GM23338 (cell line): ENCODE data around the gene OCA2. TPM values are rescaled to one million over a fixed set of nuclear protein-coding genes. Genes with fewer than 3 reads are reported as not detected.

ENCODE experiments used
- ATAC-seq: fragments of 200-7000 bp; cut with Tn5 transposase; 3 replicates; pipeline ENCODE4 v1.9.1; 2020
- DNase-seq: peaks from one replicate; pipeline ENCODE4 v3.0.0-alpha.2; 2015; ENCODE audit warnings: low spot score
- H2AFZ ChIP-seq: fragments of 200-600 bp; sonication (generic); 2 replicates; pipeline ENCODE4 v1.8.0; 2016; ENCODE audit warnings: antibody characterized with exemption, mild to moderate bottlenecking, moderate library complexity
- H3F3A ChIP-seq: fragments of 200-600 bp; sonication (generic); replicated peaks from 2 replicates; pipeline ENCODE4 v1.8.0; 2017; ENCODE audit warnings: antibody characterized with exemption, mixed run types, low read depth
- H3K27ac ChIP-seq: fragments of 200-600 bp; sonication (generic); 2 replicates; pipeline ENCODE4 v1.6.1; 2016; ENCODE audit warnings: low read depth
- H3K27me3 ChIP-seq: fragments of 200-600 bp; sonication (generic); 2 replicates; pipeline ENCODE4 v1.8.0; 2016; ENCODE audit warnings: mild to moderate bottlenecking, mixed run types, moderate library complexity; ENCODE audit not compliant: insufficient read depth
- H3K36me3 ChIP-seq: fragments of 200-600 bp; sonication (generic); 2 replicates; pipeline ENCODE4 v1.8.0; 2016; ENCODE audit warnings: mild to moderate bottlenecking; ENCODE audit not compliant: insufficient read depth
- H3K4me1 ChIP-seq: fragments of 200-600 bp; sonication (generic); 2 replicates; pipeline ENCODE4 v1.8.0; 2016; ENCODE audit warnings: mild to moderate bottlenecking, moderate library complexity; ENCODE audit not compliant: insufficient read depth
- H3K4me2 ChIP-seq: fragments of 200-600 bp; sonication (generic); 2 replicates; pipeline ENCODE4 v1.7.1; 2017; ENCODE audit warnings: mixed run types
- H3K4me3 ChIP-seq: fragments of 200-600 bp; sonication (generic); 2 replicates; pipeline ENCODE4 v1.6.1; 2016; ENCODE audit warnings: mixed run types
- H3K79me2 ChIP-seq: fragments of 200-600 bp; sonication (generic); replicated peaks from 2 replicates; pipeline ENCODE4 v1.8.0; 2017; ENCODE audit warnings: mild to moderate bottlenecking; ENCODE audit not compliant: insufficient read depth
- H3K9me2 ChIP-seq: fragments of 200-600 bp; sonication (generic); 2 replicates; pipeline ENCODE4 v1.8.0; 2017; ENCODE audit not compliant: insufficient read depth
- H4K20me1 ChIP-seq: fragments of 200-600 bp; sonication (generic); replicated peaks from 2 replicates; pipeline ENCODE4 v1.8.0; 2017; ENCODE audit warnings: mild to moderate bottlenecking; ENCODE audit not compliant: insufficient read depth
- H3K27ac Mint-ChIP-seq: 2 replicates; pipeline ENCODE4 v1.8.0; 2020; ENCODE audit warnings: inconsistent platforms, mild to moderate bottlenecking, moderate library complexity, mixed read lengths
- H3K27me3 Mint-ChIP-seq: 3 replicates; pipeline ENCODE4 v1.8.0; 2022; ENCODE audit warnings: low read depth, mild to moderate bottlenecking, moderate library complexity, mixed read lengths, inconsistent platforms; ENCODE audit not compliant: insufficient read depth, poor library complexity
- H3K36me3 Mint-ChIP-seq: 3 replicates; pipeline ENCODE4 v1.8.0; 2021; ENCODE audit warnings: low read depth, mild to moderate bottlenecking, inconsistent platforms, moderate library complexity, mixed read lengths
- H3K4me1 Mint-ChIP-seq: 3 replicates; pipeline ENCODE4 v1.8.0; 2020; ENCODE audit warnings: mild to moderate bottlenecking, inconsistent platforms, mixed read lengths
- H3K4me3 Mint-ChIP-seq: 3 replicates; pipeline ENCODE4 v1.8.0; 2021; ENCODE audit warnings: moderate library complexity, mild to moderate bottlenecking, inconsistent platforms, mixed read lengths
- H3K9me3 Mint-ChIP-seq: 3 replicates; pipeline ENCODE4 v1.8.0; 2020; ENCODE audit warnings: moderate library complexity, mild to moderate bottlenecking, inconsistent platforms, mixed read lengths
- EZH2phosphoT487 ChIP-seq: fragments of 200-600 bp; sonication (generic); IDR thresholded peaks from one replicate; pipeline ENCODE4 v1.8.1; 2018; ENCODE audit warnings: antibody characterized with exemption; ENCODE audit not compliant: unreplicated experiment
- NANOG ChIP-seq: IDR thresholded peaks from 2 replicates; pipeline ENCODE4 v1.6.1; 2016; ENCODE audit warnings: antibody characterized with exemption, borderline replicate concordance
- POLR2AphosphoS5 ChIP-seq: IDR thresholded peaks from 2 replicates; pipeline ENCODE4 v1.6.1; 2016; ENCODE audit warnings: antibody characterized with exemption, low read depth
- STAT1 ChIP-seq: IDR thresholded peaks from one replicate; pipeline ENCODE4 v1.6.1; 2016; ENCODE audit warnings: antibody characterized with exemption; ENCODE audit not compliant: unreplicated experiment
- ZNF114 ChIP-seq: fragments of 250-450 bp; sonication (Bioruptor Pico); IDR thresholded peaks from 2 replicates; pipeline ENCODE4 v1.5.0; 2020; ENCODE audit warnings: mild to moderate bottlenecking, moderate library complexity
- polyA plus RNA-seq: library from polyadenylated mRNA; unstranded; fragments of >200 nt; fragmentation: Nextera tagmentation; extraction: Ambion mirVana; gene quantifications from 2 replicates; pipeline ENCODE4 v1.2.1, GENCODE V29; 2016
- total RNA-seq: library from RNA; depleted of rRNA; stranded (reverse); fragments of >200 nt; shearing (Covaris generic); gene quantifications from 2 replicates; pipeline ENCODE4 v1.2.3, GENCODE V29; 2014
- TF ChIP-seq, protein P1 (sequence below), 2 experiments: fragments of 200-600 bp in 1 of 2; sonication (generic) in 1 of 2; conservative IDR thresholded peaks; 2 replicates each; pipeline versions ENCODE4 v1.5.1 to v1.6.1; 2016 to 2017; ENCODE audit warnings: antibody characterized with exemption in 2 of 2, low read depth in 2 of 2, mild to moderate bottlenecking in 2 of 2, moderate library complexity in 1 of 2
- TF ChIP-seq, protein P2 (sequence below): IDR thresholded peaks from 2 replicates; pipeline ENCODE4 v1.6.1; 2016; ENCODE audit warnings: antibody characterized with exemption
- TF ChIP-seq, protein P3 (sequence below): fragments of 250-450 bp; sonication (Bioruptor Pico); IDR thresholded peaks from 2 replicates; pipeline ENCODE4 v1.5.0; 2020; ENCODE audit warnings: mild to moderate bottlenecking, moderate library complexity

The OCA2 gene
- total and polyA plus RNA-seq, 2 experiments from 2014 or later: 0.40 to 0.69 TPM

DNA sequence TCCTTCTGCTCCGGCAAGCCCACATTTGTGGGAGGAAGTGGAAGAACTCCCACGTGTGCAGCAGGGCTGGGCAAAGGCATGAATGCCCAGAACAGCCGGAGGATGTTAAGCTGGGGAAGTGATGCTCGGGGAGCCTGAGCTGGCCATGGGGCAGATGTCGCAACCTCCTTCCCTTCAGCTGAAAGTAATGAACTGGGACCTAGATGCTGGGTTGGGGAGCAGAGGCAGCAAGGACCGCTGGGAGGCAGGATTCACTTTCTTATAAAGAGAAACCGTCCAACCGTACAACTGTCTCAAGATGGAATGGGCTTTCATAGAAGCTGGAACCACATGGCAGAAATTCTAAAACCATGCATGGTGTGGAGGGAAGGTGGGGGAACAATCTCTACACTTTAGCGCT is 290.9 kb downstream of the OCA2 start (continued):
- TF ChIP-seq, protein P1, sequence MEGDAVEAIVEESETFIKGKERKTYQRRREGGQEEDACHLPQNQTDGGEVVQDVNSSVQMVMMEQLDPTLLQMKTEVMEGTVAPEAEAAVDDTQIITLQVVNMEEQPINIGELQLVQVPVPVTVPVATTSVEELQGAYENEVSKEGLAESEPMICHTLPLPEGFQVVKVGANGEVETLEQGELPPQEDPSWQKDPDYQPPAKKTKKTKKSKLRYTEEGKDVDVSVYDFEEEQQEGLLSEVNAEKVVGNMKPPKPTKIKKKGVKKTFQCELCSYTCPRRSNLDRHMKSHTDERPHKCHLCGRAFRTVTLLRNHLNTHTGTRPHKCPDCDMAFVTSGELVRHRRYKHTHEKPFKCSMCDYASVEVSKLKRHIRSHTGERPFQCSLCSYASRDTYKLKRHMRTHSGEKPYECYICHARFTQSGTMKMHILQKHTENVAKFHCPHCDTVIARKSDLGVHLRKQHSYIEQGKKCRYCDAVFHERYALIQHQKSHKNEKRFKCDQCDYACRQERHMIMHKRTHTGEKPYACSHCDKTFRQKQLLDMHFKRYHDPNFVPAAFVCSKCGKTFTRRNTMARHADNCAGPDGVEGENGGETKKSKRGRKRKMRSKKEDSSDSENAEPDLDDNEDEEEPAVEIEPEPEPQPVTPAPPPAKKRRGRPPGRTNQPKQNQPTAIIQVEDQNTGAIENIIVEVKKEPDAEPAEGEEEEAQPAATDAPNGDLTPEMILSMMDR (conservative IDR thresholded peaks at IDR 0.05; ENCODE audit: low read depth in 2 of 2): no peak
- TF ChIP-seq NANOG (no peak), POLR2AphosphoS5 (no peak)

DNA sequence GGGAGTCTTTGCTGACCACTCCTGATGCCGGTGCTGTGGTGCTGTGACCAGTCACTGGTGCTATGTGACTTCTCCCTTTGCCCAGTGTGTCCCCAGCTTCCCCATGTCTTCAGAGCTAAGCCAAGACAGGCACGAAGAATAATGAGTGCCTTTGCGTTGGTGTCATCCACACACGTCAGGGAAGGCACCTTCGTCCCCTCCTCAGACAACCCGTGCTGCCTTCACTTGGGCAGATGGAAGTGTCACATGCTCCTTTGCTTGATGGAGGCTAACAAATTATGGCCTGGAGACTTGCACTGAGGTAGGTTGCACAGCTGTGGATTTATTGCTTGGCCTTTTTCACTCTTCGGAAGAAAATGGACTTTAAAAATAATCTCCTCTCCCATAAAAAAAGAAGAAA is 291.8 kb downstream of the OCA2 start:
- no peak overlapping the region for H3K4me3 Mint-ChIP-seq
- no peaks in the 10 kb centered on the region for H3K4me1 Mint-ChIP-seq
- H3K27ac Mint-ChIP-seq: no peak overlapping the region
- H3K9me3 Mint-ChIP-seq: no peaks in the 10 kb centered on the region; the same call in 2 of the 3 replicates
- DNase-seq: no peak
- Histone ChIP-seq H4K20me1 (no peaks in the 10 kb centered on the region), H3K79me2 (no peaks in the 10 kb centered on the region), H2AFZ (no peak overlapping the region), H3K4me3 (no peak overlapping the region), H3K27ac (no peak overlapping the region), H3K4me1 (no peaks in the 10 kb centered on the region), H3K36me3 (no peaks in the 10 kb centered on the region), H3K9me2 (peaks cover 4% of the 10 kb centered on the region; the same call in 1 of the 2 replicates), H3K4me2 (no peak overlapping the region), H3K27me3 (no peaks in the 10 kb centered on the region), H3F3A (no peaks in the 10 kb centered on the region)
- no peak for ATAC-seq
- H3K27me3 Mint-ChIP-seq: peaks cover 6% of the 10 kb centered on the region
- no peaks in the 10 kb centered on the region for H3K36me3 Mint-ChIP-seq
- TF ChIP-seq, protein P2, sequence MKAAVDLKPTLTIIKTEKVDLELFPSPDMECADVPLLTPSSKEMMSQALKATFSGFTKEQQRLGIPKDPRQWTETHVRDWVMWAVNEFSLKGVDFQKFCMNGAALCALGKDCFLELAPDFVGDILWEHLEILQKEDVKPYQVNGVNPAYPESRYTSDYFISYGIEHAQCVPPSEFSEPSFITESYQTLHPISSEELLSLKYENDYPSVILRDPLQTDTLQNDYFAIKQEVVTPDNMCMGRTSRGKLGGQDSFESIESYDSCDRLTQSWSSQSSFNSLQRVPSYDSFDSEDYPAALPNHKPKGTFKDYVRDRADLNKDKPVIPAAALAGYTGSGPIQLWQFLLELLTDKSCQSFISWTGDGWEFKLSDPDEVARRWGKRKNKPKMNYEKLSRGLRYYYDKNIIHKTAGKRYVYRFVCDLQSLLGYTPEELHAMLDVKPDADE: no peak

DNA sequence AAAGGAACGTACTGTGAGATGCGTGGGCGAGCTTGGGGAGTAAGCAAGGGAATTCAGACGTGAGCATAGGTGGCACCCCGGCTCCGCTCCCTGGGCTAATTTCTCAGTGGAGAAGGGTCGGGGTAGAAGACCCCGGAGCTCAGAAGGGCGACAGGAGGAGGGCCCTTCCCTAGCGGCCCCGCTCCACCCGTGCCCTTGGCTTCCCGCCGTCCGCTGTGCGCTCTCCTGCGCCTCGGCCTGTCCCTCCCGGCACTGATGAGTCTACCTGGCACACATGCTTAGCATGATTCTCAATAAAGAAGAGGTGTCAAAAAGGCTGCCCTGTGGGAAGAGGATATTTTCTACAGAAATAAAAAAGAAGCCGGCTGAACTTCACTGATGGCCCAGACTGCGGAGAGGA is 292.7 kb downstream of the OCA2 start:
- H3K4me1 ChIP-seq: no peaks in the 10 kb centered on the region
- H4K20me1 ChIP-seq: no peaks in the 10 kb centered on the region
- no peaks in the 10 kb centered on the region for H3K36me3 ChIP-seq
- Mint-ChIP-seq H3K36me3 (no peaks in the 10 kb centered on the region), H3K27ac (no peak overlapping the region), H3K9me3 (no peaks in the 10 kb centered on the region; the same call in 2 of the 3 replicates), H3K4me3 (no peak overlapping the region), H3K4me1 (no peaks in the 10 kb centered on the region), H3K27me3 (peaks cover 6% of the 10 kb centered on the region)
- DNase-seq: no peak
- TF ChIP-seq, protein P3, sequence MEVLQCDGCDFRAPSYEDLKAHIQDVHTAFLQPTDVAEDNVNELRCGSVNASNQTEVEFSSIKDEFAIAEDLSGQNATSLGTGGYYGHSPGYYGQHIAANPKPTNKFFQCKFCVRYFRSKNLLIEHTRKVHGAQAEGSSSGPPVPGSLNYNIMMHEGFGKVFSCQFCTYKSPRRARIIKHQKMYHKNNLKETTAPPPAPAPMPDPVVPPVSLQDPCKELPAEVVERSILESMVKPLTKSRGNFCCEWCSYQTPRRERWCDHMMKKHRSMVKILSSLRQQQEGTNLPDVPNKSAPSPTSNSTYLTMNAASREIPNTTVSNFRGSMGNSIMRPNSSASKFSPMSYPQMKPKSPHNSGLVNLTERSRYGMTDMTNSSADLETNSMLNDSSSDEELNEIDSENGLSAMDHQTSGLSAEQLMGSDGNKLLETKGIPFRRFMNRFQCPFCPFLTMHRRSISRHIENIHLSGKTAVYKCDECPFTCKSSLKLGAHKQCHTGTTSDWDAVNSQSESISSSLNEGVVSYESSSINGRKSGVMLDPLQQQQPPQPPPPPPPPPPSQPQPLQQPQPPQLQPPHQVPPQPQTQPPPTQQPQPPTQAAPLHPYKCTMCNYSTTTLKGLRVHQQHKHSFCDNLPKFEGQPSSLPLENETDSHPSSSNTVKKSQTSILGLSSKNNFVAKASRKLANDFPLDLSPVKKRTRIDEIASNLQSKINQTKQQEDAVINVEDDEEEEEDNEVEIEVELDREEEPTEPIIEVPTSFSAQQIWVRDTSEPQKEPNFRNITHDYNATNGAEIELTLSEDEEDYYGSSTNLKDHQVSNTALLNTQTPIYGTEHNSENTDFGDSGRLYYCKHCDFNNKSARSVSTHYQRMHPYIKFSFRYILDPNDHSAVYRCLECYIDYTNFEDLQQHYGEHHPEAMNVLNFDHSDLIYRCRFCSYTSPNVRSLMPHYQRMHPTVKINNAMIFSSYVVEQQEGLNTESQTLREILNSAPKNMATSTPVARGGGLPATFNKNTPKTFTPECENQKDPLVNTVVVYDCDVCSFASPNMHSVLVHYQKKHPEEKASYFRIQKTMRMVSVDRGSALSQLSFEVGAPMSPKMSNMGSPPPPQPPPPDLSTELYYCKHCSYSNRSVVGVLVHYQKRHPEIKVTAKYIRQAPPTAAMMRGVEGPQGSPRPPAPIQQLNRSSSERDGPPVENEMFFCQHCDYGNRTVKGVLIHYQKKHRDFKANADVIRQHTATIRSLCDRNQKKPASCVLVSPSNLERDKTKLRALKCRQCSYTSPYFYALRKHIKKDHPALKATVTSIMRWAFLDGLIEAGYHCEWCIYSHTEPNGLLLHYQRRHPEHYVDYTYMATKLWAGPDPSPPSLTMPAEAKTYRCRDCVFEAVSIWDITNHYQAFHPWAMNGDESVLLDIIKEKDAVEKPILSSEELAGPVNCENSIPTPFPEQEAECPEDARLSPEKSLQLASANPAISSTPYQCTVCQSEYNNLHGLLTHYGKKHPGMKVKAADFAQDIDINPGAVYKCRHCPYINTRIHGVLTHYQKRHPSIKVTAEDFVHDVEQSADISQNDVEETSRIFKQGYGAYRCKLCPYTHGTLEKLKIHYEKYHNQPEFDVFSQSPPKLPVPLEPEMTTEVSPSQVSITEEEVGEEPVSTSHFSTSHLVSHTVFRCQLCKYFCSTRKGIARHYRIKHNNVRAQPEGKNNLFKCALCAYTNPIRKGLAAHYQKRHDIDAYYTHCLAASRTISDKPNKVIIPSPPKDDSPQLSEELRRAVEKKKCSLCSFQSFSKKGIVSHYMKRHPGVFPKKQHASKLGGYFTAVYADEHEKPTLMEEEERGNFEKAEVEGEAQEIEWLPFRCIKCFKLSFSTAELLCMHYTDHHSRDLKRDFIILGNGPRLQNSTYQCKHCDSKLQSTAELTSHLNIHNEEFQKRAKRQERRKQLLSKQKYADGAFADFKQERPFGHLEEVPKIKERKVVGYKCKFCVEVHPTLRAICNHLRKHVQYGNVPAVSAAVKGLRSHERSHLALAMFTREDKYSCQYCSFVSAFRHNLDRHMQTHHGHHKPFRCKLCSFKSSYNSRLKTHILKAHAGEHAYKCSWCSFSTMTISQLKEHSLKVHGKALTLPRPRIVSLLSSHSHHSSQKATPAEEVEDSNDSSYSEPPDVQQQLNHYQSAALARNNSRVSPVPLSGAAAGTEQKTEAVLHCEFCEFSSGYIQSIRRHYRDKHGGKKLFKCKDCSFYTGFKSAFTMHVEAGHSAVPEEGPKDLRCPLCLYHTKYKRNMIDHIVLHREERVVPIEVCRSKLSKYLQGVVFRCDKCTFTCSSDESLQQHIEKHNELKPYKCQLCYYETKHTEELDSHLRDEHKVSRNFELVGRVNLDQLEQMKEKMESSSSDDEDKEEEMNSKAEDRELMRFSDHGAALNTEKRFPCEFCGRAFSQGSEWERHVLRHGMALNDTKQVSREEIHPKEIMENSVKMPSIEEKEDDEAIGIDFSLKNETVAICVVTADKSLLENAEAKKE (CRISPR knock-in tag): no peak
- no peak for TF ChIP-seq NANOG
- no peak for TF ChIP-seq POLR2AphosphoS5
- no peak for TF ChIP-seq EZH2phosphoT487
- no peak for TF ChIP-seq ZNF114 (CRISPR knock-in tag)
- no peak for TF ChIP-seq STAT1
- no peaks in the 10 kb centered on the region for H3F3A ChIP-seq
- H3K27ac ChIP-seq: no peak overlapping the region
- no peak overlapping the region for H3K4me3 ChIP-seq
- H3K79me2 ChIP-seq: no peaks in the 10 kb centered on the region
- H3K4me2 ChIP-seq: no peak overlapping the region
- peak overlapping the region; percentile 52; the same call in 1 of the 2 replicates for H2AFZ ChIP-seq
- peaks cover 4% of the 10 kb centered on the region; the same call in 1 of the 2 replicates for H3K9me2 ChIP-seq
- ATAC-seq: no peak
- H3K27me3 ChIP-seq: no peaks in the 10 kb centered on the region
